ENCODE data around the gene SH3BGR.

SH3BGR gene

DNA sequence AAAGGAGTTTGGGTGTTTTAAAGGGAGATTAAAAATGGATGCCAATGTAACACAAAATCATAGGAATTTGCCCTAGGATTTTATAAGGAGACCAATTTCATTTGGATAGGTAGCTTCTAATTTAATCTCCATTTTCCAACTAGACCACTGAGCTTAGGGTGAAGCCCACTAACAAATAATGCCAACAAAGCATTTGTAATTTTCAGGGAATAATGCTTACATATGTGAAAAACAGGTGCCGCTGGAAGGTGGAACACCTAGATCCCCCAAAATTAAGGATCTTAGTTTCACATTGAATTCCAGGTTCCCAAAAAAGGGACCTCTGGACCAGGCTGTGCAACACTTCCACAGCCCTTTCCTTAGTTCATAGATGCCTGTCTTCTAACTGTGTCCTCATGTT is 94.8 kb downstream of the SH3BGR start:
- DNase-seq (ENCODE audit: low read depth): no peak

DNA sequence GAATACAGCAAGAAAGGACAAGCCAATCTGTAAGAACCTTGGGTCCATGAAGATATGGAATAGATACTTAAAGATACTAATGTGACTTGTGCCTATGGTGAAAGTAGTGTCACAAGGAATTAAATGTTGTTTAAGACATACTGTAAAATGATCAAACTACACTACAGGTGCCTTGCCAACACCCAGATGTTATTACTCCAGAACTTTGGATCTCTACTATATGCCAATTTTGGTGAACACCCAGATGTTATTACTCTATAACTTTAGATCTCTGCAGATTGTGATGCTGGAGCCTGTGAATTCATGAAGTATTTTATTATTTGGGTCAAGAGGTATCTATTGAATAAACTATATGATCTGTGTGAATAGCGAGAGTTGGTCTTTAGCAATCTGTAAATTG is 101.1 kb downstream of the SH3BGR start:
- no peak for DNase-seq (ENCODE audit: low read depth)

DNA sequence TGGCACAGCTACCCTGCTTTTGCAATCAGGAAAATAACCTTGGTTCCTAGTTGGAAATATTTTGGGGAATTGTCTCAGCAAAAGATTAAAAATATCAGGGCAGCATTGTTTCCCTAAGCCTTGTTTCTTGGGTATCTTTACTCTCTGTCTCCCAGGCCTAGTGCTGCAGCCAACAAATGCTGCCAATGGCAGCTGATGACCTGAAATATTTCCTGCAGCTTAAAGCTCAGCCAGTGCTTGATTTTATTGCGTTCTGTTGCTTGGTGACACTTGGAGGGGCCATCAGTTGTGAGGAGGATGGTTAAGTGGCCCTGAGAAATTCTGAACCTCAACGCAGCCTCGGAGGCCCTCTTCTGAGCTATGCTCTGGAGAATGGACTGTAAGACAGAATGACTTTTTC is 101.6 kb downstream of the SH3BGR start:
- DNase-seq (ENCODE audit: low read depth): no peak

DNA sequence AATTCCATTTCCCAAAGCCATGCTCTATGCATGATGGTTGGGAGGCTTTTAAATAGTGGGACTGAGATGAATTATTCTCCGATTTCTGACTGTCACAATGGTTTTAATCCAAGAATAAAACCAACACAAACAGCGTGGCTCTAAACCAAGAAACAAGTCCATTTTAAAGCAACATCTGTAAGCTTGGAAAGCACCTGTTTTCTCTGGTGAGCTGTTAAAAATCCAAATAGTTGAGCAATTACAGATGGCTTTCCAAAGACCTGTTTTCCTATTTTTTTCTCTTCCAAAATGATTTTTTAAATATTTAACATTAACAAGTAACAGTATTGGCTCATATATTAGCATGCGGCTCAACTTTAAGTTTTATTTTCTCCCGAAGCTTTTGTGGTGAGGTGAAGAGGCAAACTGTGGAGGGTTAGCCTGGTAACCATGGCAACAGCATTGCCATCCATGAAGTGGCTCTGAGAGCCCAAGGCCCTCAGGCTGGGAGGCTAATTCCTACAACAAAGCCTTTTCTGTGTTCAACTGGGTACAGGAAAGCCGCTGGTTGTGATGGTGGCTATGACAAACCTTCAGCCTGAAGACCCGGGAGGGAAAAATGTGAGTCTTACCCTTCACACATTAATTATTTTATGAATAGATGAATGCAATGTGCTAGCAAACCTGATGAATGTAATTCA is 104.3 kb downstream of the SH3BGR start:
- no peak for DNase-seq (ENCODE audit: low read depth)

DNA sequence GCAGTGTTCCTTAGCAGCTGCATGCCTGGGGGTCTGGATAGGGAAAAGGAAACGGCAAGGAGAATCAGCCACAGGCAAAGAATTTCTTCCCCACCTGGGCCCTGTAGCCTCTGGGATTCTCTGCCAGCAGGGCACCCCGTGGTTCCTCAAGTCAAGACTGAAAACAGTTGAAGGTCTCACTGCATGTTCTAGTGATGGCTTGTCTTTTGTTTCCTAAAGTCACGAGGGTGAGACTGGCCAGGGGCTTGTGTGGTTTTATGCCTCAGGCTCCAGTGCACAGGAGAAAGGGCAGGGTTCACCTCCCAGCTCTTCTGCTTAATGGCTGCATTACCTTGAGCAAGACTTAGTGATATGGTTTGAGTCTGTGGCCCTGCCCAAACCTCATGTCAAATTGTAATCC is 107.7 kb downstream of the SH3BGR start:
- no peak for DNase-seq (ENCODE audit: low read depth)

DNA sequence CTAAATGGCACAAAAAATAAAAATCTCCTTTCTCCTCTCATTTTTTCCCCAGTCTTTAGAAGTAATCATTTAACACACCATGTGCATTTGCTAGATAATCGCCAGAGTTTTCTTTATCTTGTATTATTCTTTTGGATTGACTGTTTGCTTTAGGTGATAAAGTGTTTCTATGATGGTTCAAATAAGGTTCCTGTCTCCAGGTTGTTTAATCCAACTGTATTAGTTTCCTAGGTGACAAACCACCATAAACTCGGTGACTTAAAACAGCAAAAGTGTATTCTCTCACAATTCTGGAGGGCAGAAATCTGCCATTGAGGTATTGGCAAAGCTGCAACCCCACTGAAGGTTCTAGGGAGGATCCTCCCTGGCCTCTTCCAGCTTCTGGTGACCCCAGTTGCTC is 109.4 kb downstream of the SH3BGR start:
- no peak for DNase-seq (ENCODE audit: low read depth)

DNA sequence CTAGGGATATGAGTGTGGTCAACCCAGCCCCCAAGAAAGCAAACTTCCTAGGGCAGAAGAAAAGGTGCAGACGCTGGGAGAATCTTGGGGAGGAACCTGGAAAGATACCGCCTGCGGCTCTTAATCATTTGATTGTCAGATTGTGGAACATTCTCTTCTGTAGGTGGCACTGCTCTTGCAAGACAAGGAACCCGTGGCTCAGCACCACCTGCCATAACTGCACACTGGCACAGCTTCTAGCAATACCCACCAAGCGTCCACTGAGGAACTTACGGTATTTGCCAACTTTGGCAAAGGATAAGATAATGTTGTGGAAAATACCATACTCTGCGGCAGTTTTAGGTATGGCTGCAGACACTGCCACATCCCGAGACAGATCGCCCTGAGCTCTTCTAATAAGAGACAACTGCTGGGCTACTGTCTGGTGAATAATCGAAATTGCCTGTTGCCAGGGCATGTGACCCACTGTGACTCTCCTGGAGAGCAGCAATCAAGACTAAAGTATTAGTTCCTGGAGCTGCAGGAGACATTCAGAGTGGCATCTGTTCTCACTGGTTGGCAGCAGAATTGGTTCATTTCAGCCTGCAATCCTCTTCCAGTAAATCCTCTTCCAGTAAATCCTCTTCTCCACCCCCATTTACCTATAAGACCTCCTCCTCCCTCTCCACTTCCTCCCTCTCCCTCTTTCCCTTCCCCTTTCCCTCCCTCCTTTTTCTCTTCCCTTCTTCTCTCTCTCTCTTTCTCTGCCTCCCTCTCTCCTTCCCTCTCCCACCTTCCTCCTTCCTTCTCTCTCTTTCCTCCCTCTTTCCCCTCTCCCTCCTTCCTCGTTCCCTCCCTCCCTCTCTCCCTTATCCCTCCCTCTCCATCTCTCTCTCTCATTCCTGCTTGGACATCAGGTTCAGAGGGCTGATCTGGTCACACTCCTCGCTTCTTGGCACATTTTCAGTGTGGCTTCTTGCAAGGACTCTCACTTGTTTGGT is 111.3 kb downstream of the SH3BGR start:
- DNase-seq (ENCODE audit: low read depth): no peak

DNA sequence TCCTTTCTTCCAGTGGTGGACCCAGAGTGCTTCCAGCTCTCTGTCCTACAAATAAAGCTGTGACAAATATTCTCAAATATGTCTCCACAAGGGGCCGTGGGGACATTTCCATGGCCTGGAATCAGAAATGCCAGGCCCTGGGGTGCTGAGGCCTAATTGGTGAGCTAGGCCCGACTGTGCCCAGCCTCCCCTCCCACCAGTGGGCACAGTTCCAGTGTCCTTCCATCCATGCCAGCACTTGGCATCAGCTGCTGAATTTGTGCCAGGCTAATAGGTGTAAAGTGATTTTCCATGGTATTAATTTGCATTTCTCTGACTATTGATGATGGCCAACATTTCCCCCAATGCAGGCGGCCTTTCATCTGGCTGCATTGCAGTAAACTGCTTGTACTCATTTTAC is 112.4 kb downstream of the SH3BGR start:
- no peak for DNase-seq (ENCODE audit: low read depth)
